Measurements from ENCODE around the gene ROCK2. TPM values are rescaled to one million over a fixed set of nuclear protein-coding genes. Genes with fewer than 3 reads are reported as not detected.
"Not testable (repeated sequence)": the region's sequence is repeated elsewhere in the genome, so short reads cannot be mapped to it uniquely, and the experiment has no call there.

Gene ROCK2
- total RNA-seq, 4 donors from 2014 or later = 51.0 to 75.9 (median 67.6) TPM

DNA sequence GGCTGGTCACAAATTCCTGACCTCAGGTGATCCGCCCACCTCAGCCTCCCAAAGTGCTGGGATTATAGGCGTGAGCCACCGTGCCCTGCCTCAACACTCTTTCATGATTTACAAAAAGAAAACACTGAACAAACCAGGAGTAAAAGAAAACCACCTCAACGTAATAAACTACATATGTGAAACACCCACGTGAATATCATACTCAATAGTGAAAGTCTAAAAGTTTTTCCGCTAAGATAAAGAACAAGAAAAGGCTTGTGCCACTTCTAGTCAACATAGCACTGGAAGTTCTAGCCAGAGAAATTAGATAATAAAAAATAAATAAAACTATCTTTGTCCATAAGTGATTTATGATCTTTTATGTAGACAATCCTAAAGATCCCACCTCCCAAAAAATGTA lies 68.5 kb downstream of the ROCK2 start:
- Histone ChIP-seq H3K4me3 (no peak overlapping the region), H3K27me3 (no peaks in the 10 kb centered on the region), H3K36me3 (peaks cover 0 to 17% (median 0%) of the 10 kb centered on the region in 3 donors), H3K9me3 (no peaks in the 10 kb centered on the region), H3K27ac (no peak overlapping the region), H3K4me1 (no peaks in the 10 kb centered on the region)
- no peak for DNase-seq
- TF ChIP-seq, protein P1, sequence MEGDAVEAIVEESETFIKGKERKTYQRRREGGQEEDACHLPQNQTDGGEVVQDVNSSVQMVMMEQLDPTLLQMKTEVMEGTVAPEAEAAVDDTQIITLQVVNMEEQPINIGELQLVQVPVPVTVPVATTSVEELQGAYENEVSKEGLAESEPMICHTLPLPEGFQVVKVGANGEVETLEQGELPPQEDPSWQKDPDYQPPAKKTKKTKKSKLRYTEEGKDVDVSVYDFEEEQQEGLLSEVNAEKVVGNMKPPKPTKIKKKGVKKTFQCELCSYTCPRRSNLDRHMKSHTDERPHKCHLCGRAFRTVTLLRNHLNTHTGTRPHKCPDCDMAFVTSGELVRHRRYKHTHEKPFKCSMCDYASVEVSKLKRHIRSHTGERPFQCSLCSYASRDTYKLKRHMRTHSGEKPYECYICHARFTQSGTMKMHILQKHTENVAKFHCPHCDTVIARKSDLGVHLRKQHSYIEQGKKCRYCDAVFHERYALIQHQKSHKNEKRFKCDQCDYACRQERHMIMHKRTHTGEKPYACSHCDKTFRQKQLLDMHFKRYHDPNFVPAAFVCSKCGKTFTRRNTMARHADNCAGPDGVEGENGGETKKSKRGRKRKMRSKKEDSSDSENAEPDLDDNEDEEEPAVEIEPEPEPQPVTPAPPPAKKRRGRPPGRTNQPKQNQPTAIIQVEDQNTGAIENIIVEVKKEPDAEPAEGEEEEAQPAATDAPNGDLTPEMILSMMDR (IDR thresholded peaks at IDR 0.05) = no peak
- TF ChIP-seq POLR2A (IDR thresholded peaks at IDR 0.05) = no peak

DNA sequence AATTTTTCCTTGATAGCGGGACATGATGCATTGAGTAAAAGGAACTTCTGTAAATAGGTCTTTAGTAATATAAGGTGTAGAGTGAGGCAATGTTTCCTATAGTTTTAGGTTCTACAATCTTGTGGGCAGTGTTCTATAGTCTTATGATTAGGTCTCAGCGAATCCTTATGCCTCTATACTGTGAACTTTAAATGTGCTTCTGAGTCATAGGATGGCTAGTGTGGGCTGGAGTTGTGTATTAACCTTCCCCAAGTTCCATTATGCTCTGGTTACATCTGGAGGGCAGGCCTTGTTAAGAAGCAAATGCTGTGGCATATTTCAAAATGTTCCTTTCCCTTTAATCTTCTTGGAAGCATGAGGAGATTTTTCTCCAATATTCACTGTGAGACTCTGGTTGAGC lies 73.5 kb downstream of the ROCK2 start:
- Histone ChIP-seq H3K27me3 (no peaks in the 10 kb centered on the region), H3K9me3 (no peaks in the 10 kb centered on the region), H3K4me1 (no peaks in the 10 kb centered on the region), H3K36me3 (peaks cover 0 to 10% (median 0%) of the 10 kb centered on the region in 3 donors), H3K4me3 (no peak overlapping the region), H3K27ac (no peak overlapping the region)
- DNase-seq = no peak
- TF ChIP-seq POLR2A (IDR thresholded peaks at IDR 0.05) = no peak
- TF ChIP-seq, protein P1 (IDR thresholded peaks at IDR 0.05) = no peak

DNA sequence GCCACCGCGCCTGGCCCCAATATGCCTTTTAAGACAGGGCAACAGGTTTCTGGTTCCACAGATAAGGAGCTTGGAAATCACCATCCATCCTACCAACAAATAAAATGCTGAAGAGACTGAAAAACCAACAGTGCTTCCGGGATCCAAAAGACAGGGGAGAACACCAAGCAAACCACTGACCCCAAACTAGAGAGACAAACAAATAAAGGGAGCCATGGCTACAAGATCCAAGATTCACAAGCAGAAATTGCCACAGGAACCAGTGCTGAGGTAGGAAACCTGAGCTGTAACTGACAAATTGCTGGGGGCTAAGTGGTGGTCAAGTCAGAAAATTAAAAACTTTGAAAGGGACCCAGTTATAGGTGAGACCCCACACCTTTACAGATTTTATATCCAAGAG lies 76.5 kb downstream of the ROCK2 start:
- Histone ChIP-seq H3K4me1 (no peaks in the 10 kb centered on the region), H3K36me3 (peaks cover 0 to 10% (median 0%) of the 10 kb centered on the region in 3 donors), H3K9me3 (no peaks in the 10 kb centered on the region), H3K4me3 (no peak overlapping the region), H3K27me3 (no peaks in the 10 kb centered on the region), H3K27ac (no peak overlapping the region)
- DNase-seq = no peak
- TF ChIP-seq POLR2A (IDR thresholded peaks at IDR 0.05) = no peak
- TF ChIP-seq, protein P1 (IDR thresholded peaks at IDR 0.05) = no peak

DNA sequence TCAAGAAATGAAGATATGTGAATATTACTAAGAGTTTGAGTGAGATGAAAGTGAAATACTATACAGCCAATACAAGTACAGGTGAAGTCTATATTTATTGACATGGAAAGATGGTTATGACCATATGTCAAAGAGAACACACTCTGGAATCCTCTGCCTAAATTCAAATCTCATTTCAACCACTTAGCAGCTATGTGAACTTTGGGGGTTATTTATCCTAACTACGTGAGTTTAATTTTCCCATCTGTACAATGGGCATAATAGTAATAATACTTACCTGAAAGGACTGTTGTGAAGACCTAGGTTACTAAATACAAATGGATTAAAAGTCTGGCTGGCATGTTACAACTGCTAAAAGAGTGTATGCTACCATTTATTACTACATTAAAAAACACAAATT lies 79.6 kb downstream of the ROCK2 start:
- TF ChIP-seq POLR2A (IDR thresholded peaks at IDR 0.05) = no peak
- TF ChIP-seq, protein P1 (IDR thresholded peaks at IDR 0.05) = no peak
- DNase-seq = no peak
- Histone ChIP-seq H3K4me1 (no peaks in the 10 kb centered on the region), H3K36me3 (no peaks in the 10 kb centered on the region), H3K9me3 (no peaks in the 10 kb centered on the region), H3K27me3 (no peaks in the 10 kb centered on the region), H3K27ac (no peak overlapping the region), H3K4me3 (no peak overlapping the region)

DNA sequence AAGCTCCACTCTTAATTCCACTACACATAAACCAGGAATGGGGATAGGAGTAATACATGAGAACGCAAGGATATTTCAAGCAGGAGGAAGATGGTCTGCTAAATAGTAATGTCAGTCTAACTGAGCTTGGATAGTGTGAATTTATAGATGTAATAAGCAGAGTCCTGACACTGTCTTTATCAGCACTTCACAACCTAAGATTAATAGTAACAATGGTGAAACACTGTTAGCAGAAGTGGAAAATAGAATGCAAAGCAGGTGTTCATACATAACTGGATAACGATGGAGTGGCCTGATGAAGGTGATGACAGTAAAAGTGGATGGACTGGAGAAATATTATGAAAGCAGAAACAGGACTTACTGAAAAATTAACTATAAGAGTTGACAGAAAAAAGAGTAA lies 80.4 kb downstream of the ROCK2 start:
- Histone ChIP-seq H3K9me3 (no peaks in the 10 kb centered on the region), H3K4me3 (no peak overlapping the region), H3K4me1 (no peaks in the 10 kb centered on the region), H3K27me3 (no peaks in the 10 kb centered on the region), H3K36me3 (no peaks in the 10 kb centered on the region), H3K27ac (no peak overlapping the region)
- no peak for DNase-seq
- TF ChIP-seq, protein P1 (IDR thresholded peaks at IDR 0.05) = no peak
- no peak for TF ChIP-seq POLR2A (IDR thresholded peaks at IDR 0.05)

DNA sequence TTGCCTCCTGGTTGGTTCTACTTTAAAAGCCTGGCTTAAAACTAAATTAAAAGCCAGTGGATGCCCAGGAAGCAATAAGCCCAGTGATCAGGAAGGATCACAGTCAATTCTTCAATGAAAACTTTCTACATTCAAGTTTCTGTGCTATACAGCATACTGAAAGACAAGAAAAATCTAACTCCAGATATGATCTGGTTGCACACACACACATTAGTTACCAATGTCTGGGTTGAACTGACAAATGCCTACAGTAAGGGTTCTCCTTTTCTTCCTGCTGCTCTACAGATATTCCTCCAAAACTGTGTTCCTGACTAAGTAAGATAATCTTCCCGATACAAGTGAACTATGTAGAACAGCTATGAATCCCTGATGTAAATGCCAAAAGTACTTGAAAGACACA lies 81.3 kb downstream of the ROCK2 start:
- Histone ChIP-seq H3K4me1 (no peaks in the 10 kb centered on the region), H3K27me3 (no peaks in the 10 kb centered on the region), H3K27ac (no peak overlapping the region), H3K4me3 (no peak overlapping the region), H3K9me3 (no peaks in the 10 kb centered on the region), H3K36me3 (no peaks in the 10 kb centered on the region)
- DNase-seq = no peak
- TF ChIP-seq POLR2A (IDR thresholded peaks at IDR 0.05) = no peak
- TF ChIP-seq, protein P1 (IDR thresholded peaks at IDR 0.05) = no peak

DNA sequence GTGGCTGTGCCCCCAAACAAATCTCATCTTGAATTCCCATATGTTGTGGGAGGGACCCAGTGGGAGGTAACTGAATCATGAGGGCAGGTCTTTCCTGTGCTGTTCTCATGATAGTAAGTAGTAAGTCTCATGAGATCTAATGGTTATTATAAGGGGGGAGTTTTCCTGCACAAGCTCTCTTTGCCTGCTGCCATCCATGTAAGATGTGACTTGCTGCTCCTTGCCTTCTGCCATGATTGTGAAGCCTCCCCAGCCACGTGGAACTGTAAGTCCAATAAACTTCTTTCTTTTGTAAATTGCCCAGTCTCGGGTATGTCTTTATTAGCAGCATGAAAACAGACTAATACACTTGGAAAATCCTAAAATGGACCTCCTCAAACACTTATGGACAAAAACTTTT lies 82.0 kb downstream of the ROCK2 start:
- not testable (repeated sequence) for H3K27me3 ChIP-seq, H3K4me1 ChIP-seq, H3K27ac ChIP-seq, H3K9me3 ChIP-seq, H3K4me3 ChIP-seq, H3K36me3 ChIP-seq, DNase-seq

DNA sequence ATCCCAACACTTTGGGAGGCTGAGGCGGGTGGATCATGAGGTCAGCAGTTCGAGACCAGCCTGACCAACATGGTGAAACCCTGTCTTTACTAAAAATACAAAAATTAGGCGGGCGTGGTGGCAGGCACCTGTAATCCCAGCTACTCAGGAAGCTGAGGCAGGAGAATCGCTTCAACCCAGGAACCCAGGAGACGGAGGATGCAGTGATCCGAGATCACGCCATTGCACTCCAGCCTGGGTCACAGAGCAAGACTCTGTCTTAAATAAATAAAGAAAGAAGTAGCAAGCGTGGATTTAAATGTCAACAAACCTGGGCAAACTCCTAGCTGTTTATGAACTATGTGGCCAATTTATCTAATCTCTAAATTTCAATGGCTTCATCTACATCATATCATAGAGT lies 82.9 kb downstream of the ROCK2 start:
- not testable (repeated sequence) for H3K4me1 ChIP-seq, H3K27ac ChIP-seq, H3K4me3 ChIP-seq, H3K27me3 ChIP-seq, H3K9me3 ChIP-seq, DNase-seq
- peaks cover 0 to 10% (median 0%) of the 10 kb centered on the region in 3 donors for H3K36me3 ChIP-seq

Measured in Peyer's patch (tissue), 4 donors.